Endothelial cell (in vitro differentiated cells): ENCODE data around the gene DMC1. TPM values are rescaled to one million over a fixed set of nuclear protein-coding genes. Genes with fewer than 3 reads are reported as not detected.

Experiments
- DNase-seq: peaks from one replicate; pipeline ENCODE4 v3.0.0; 2021; ENCODE audit warnings: low spot score
- H3K27ac Mint-ChIP-seq: one replicate; pipeline ENCODE4 v1.8.0; 2021; ENCODE audit warnings: mixed read lengths, inconsistent platforms; ENCODE audit not compliant: unreplicated experiment
- H3K27me3 Mint-ChIP-seq: one replicate; pipeline ENCODE4 v1.8.0; 2021; ENCODE audit warnings: mild to moderate bottlenecking, moderate library complexity, mixed read lengths, inconsistent platforms; ENCODE audit not compliant: unreplicated experiment
- H3K36me3 Mint-ChIP-seq: one replicate; pipeline ENCODE4 v1.8.0; 2021; ENCODE audit warnings: mild to moderate bottlenecking, low read depth, mixed read lengths, inconsistent platforms; ENCODE audit not compliant: unreplicated experiment
- H3K4me1 Mint-ChIP-seq: one replicate; pipeline ENCODE4 v1.8.0; 2021; ENCODE audit warnings: mild to moderate bottlenecking, mixed read lengths, inconsistent platforms; ENCODE audit not compliant: unreplicated experiment
- H3K4me3 Mint-ChIP-seq: one replicate; pipeline ENCODE4 v1.8.0; 2021; ENCODE audit warnings: mild to moderate bottlenecking, mixed read lengths, inconsistent platforms; ENCODE audit not compliant: unreplicated experiment
- H3K9me3 Mint-ChIP-seq: one replicate; pipeline ENCODE4 v1.8.0; 2021; ENCODE audit warnings: mixed read lengths, inconsistent platforms; ENCODE audit not compliant: unreplicated experiment
- total RNA-seq: library from RNA; stranded (reverse); fragmentation: NEBNext Ultra II Directional; extraction: Animal tissue kit (Norgen Biotek cat#: 25700); gene quantifications from one replicate; pipeline ENCODE4 v1.2.1, GENCODE V29; 2021; ENCODE audit not compliant: unreplicated experiment
- TF ChIP-seq, protein P1 (sequence below): fragments of 200-600 bp; sonication (generic); IDR thresholded peaks from one replicate; pipeline ENCODE4 v1.5.0; 2021; ENCODE audit warnings: antibody characterized with exemption; ENCODE audit not compliant: unreplicated experiment

The DMC1 gene
- total RNA-seq, 1 donor from 2014 or later, result 3.5 TPM

- TF ChIP-seq, protein P1, sequence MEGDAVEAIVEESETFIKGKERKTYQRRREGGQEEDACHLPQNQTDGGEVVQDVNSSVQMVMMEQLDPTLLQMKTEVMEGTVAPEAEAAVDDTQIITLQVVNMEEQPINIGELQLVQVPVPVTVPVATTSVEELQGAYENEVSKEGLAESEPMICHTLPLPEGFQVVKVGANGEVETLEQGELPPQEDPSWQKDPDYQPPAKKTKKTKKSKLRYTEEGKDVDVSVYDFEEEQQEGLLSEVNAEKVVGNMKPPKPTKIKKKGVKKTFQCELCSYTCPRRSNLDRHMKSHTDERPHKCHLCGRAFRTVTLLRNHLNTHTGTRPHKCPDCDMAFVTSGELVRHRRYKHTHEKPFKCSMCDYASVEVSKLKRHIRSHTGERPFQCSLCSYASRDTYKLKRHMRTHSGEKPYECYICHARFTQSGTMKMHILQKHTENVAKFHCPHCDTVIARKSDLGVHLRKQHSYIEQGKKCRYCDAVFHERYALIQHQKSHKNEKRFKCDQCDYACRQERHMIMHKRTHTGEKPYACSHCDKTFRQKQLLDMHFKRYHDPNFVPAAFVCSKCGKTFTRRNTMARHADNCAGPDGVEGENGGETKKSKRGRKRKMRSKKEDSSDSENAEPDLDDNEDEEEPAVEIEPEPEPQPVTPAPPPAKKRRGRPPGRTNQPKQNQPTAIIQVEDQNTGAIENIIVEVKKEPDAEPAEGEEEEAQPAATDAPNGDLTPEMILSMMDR, result no peak
- peak overlapping the region; percentile 81 for H3K27ac Mint-ChIP-seq
- peaks cover 46% of the 10 kb centered on the region for H3K4me1 Mint-ChIP-seq
- peak overlapping the region; percentile 13 for H3K4me3 Mint-ChIP-seq
- H3K36me3 Mint-ChIP-seq, result peaks cover 25% of the 10 kb centered on the region
- DNase-seq, result no peak
- peaks cover 7% of the 10 kb centered on the region for H3K27me3 Mint-ChIP-seq
- no peaks in the 10 kb centered on the region for H3K9me3 Mint-ChIP-seq
These were observed 67.9 kb downstream of the DMC1 start for GRCh38 chr22:38501797-38502672.

- Mint-ChIP-seq H3K9me3 (no peaks in the 10 kb centered on the region), H3K4me1 (peaks cover 17% of the 10 kb centered on the region), H3K27ac (no peak overlapping the region), H3K36me3 (peaks cover 49% of the 10 kb centered on the region), H3K27me3 (no peaks in the 10 kb centered on the region), H3K4me3 (no peak overlapping the region)
- TF ChIP-seq, protein P1, result no peak
- no peak for DNase-seq
These were observed 72.1 kb downstream of the DMC1 start for GRCh38 chr22:38497869-38498268.

DNA sequence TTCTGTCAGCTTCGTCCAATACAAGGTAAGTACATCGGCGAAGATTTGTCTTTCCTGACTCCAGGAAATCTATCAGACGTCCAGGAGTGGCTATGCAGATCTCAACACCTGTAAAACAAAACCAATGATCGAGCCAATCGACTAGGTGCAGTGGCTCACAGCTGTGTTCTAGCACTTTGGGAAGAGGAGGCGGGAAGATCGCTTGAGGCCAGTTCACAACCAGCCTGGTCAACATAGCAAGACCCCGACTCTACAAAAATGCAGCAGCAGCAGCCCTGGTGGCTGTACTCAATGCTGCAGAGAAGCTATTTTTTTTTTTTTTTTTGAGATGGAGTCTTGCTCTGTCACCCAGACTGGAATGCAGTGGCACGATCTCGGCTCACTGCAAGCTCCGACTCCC, 75.0 kb downstream of the DMC1 start:
- TF ChIP-seq, protein P1, result peak; percentile 20
- Mint-ChIP-seq H3K4me3 (no peak overlapping the region), H3K9me3 (no peaks in the 10 kb centered on the region), H3K4me1 (peaks cover 10% of the 10 kb centered on the region), H3K27ac (no peak overlapping the region), H3K27me3 (no peaks in the 10 kb centered on the region), H3K36me3 (peaks cover 62% of the 10 kb centered on the region)
- DNase-seq, result no peak

GRCh38 chr22:38494498-38494897, 75.5 kb downstream of the DMC1 start:
- Mint-ChIP-seq H3K4me1 (peaks cover 8% of the 10 kb centered on the region), H3K4me3 (no peak overlapping the region), H3K9me3 (no peaks in the 10 kb centered on the region), H3K27ac (no peak overlapping the region), H3K27me3 (no peaks in the 10 kb centered on the region), H3K36me3 (peaks cover 63% of the 10 kb centered on the region)
- TF ChIP-seq, protein P1, result no peak
- no peak for DNase-seq

DNA sequence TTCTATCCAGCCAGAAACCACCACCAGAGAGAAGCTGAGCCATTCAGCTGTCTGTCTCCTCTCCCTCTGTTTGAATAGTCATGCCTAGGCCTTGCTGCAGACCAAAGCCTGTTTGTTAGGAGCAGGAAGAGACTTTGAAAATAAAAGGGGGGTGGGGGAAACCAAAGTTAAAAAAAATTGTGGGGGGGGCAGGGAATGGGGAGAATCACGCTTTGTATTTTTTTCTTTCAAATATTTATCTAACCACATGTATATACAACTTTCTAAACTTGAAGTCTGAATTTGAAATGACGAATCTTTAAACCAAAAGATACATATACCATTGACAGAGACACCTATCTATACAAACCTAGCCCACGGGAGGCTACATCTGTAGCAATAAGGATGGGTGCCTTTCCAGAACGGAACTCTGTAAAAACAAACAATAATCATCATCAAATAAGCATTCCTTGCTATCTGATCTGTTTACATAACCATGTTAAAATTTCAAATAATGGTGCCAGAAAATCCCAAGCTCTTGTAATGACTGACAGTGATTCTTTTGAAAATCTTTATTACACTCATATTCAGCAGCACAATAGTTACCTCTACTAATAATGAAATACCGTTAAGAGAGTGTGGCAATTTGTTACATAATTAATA, 78.2 kb downstream of the DMC1 start:
- H3K36me3 Mint-ChIP-seq, result peaks cover 59% of the 10 kb centered on the region
- no peak overlapping the region for H3K4me3 Mint-ChIP-seq
- no peak for DNase-seq
- TF ChIP-seq, protein P1, result no peak
- H3K27me3 Mint-ChIP-seq, result peaks cover 3% of the 10 kb centered on the region
- no peak overlapping the region for H3K27ac Mint-ChIP-seq
- H3K4me1 Mint-ChIP-seq, result peaks cover 7% of the 10 kb centered on the region
- no peaks in the 10 kb centered on the region for H3K9me3 Mint-ChIP-seq
